Measurements from ENCODE around the gene NOP10.

NOP10 gene

DNA sequence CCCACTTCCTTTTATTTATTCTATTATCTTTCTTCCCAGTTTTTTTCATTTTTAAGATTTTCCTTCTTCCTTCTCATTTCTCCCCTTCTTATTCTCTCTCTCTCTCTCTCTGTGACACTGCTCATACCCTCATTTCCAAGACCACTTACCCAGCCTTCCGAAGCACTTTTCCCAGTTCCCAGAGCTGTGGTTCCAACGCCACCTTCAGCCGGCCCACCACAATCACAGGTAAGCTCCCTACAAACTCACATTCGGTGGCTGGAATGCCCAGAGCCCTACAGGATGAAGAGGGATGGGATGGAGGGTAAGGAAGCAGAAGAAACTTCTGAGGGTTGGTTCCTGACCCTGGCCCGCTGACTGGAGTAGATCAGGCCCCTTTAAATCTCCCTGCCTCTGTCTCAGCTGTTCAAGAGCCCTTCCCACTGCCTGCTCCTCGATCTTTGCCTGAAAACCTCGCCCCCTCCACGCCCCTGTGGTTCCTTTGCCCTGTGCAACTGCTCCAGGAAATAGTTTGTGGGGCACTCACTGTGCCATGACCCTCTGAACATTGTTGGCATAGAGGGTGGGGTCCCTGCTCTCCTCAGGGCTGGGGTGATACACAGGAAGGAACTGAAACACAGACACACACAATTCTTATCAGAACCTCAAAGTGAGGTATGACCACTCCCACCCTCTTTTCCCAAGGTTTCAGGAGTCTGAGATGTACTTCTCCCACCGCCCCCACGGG, 19.3 kb upstream of the NOP10 start:
- Histone ChIP-seq H2AK5ac (ENCODE audit: low read length, severe bottlenecking) (no peak overlapping the region), H2BK120ac (ENCODE audit: low read depth, low read length) (no peak overlapping the region), H3K14ac (ENCODE audit: low read length in 2 of 2) (no peak overlapping the region), H3K23ac (ENCODE audit: low read length in 2 of 2) (no peak overlapping the region), H3K9me3 (ENCODE audit: control insufficient read depth, low read length) (no peaks in the 10 kb centered on the region), H3K9ac (ENCODE audit: low read length) (no peak overlapping the region), H2BK15ac (ENCODE audit: low read depth, poor library complexity, severe bottlenecking) (no peak overlapping the region), H3K79me1 (replicated peaks; ENCODE audit: low read length, poor library complexity, severe bottlenecking) (peaks cover 27% of the 10 kb centered on the region), H4K91ac (ENCODE audit: low read length) (no peak overlapping the region), H3K4ac (ENCODE audit: low read depth in 1 of 2, low read length in 2 of 2) (no peak overlapping the region), H3K36me3 (ENCODE audit: control insufficient read depth in 1 of 2, insufficient read depth in 2 of 2, low read depth in 1 of 2, low read length in 2 of 2) (peaks cover 44 to 63% of the 10 kb centered on the region in 2 experiments), H3K4me2 (ENCODE audit: low read length, poor library complexity, severe bottlenecking) (no peak overlapping the region), H2AFZ (ENCODE audit: low read depth, low read length) (no peak overlapping the region), H3K4me1 (ENCODE audit: control insufficient read depth, insufficient read depth, low read depth, low read length) (peaks cover 10% of the 10 kb centered on the region), H3K18ac (ENCODE audit: low read depth in 1 of 2, low read length in 2 of 2) (no peak overlapping the region), H3K4me3 (ENCODE audit: insufficient read depth in 1 of 2, low read depth in 1 of 2, low read length in 2 of 2) (no peak overlapping the region), H4K8ac (ENCODE audit: low read length) (no peak overlapping the region), H3K27me3 (ENCODE audit: control insufficient read depth in 1 of 2, insufficient read depth in 1 of 2, low read length in 2 of 2) (no peaks in the 10 kb centered on the region), H3K27ac (ENCODE audit: low read length, poor library complexity, severe bottlenecking) (no peak overlapping the region), H2BK5ac (ENCODE audit: low read depth, low read length, poor library complexity, severe bottlenecking) (no peak overlapping the region), H2BK12ac (ENCODE audit: low read length in 2 of 2) (no peak overlapping the region)
- no peak for DNase-seq
- 96% methylated on average over 7 of the region's 10 CpGs for WGBS

DNA sequence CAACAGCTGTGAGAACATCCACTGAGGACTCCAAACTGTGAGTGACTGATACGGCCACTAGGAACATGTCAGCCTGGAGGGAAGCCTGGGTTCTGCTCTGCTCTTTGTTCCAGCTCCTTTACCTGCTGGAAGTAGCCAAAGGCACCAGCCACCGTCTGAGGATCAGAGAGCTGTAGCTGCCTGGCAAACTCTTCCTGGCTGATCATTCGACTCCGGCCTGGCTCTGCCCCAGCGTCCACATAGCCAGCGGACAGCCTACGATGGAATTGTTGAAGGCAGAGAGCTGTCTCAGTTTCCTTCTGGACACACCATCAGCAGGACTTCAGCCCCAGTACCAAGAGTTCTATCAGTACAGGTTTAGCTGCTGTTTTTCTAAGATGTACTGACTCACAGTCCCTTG, 18.3 kb upstream of the NOP10 start:
- no peak overlapping the region for H2AFZ ChIP-seq (ENCODE audit: low read depth, low read length)
- no peak overlapping the region for H4K8ac ChIP-seq (ENCODE audit: low read length)
- H3K4me3 ChIP-seq (ENCODE audit: insufficient read depth in 1 of 2, low read depth in 1 of 2, low read length in 2 of 2), result no peak overlapping the region
- H2AK5ac ChIP-seq (ENCODE audit: low read length, severe bottlenecking), result no peak overlapping the region
- H3K18ac ChIP-seq (ENCODE audit: low read depth in 1 of 2, low read length in 2 of 2), result no peak overlapping the region
- H3K4me1 ChIP-seq (ENCODE audit: control insufficient read depth, insufficient read depth, low read depth, low read length), result peaks cover 10% of the 10 kb centered on the region
- H2BK120ac ChIP-seq (ENCODE audit: low read depth, low read length), result no peak overlapping the region
- no peak overlapping the region for H4K91ac ChIP-seq (ENCODE audit: low read length)
- H3K23ac ChIP-seq (ENCODE audit: low read length in 2 of 2), result no peak overlapping the region
- H3K36me3 ChIP-seq (ENCODE audit: control insufficient read depth in 1 of 2, insufficient read depth in 2 of 2, low read depth in 1 of 2, low read length in 2 of 2), result peaks cover 53 to 72% of the 10 kb centered on the region in 2 experiments
- H3K4ac ChIP-seq (ENCODE audit: low read depth in 1 of 2, low read length in 2 of 2), result no peak overlapping the region
- H3K79me1 ChIP-seq (replicated peaks; ENCODE audit: low read length, poor library complexity, severe bottlenecking), result peaks cover 27% of the 10 kb centered on the region
- H3K14ac ChIP-seq (ENCODE audit: low read length in 2 of 2), result no peak overlapping the region
- no peak overlapping the region for H2BK5ac ChIP-seq (ENCODE audit: low read depth, low read length, poor library complexity, severe bottlenecking)
- H3K4me2 ChIP-seq (ENCODE audit: low read length, poor library complexity, severe bottlenecking), result no peak overlapping the region
- no peak overlapping the region for H2BK12ac ChIP-seq (ENCODE audit: low read length in 2 of 2)
- no peak for DNase-seq
- H2BK15ac ChIP-seq (ENCODE audit: low read depth, poor library complexity, severe bottlenecking), result no peak overlapping the region
- no peak overlapping the region for H3K9ac ChIP-seq (ENCODE audit: low read length)
- 95% methylated on average over 7 of the region's 7 CpGs for WGBS
- no peak overlapping the region for H3K27ac ChIP-seq (ENCODE audit: low read length, poor library complexity, severe bottlenecking)
- H3K9me3 ChIP-seq (ENCODE audit: control insufficient read depth, low read length), result no peaks in the 10 kb centered on the region
- H3K27me3 ChIP-seq (ENCODE audit: control insufficient read depth in 1 of 2, insufficient read depth in 1 of 2, low read length in 2 of 2), result no peaks in the 10 kb centered on the region

DNA sequence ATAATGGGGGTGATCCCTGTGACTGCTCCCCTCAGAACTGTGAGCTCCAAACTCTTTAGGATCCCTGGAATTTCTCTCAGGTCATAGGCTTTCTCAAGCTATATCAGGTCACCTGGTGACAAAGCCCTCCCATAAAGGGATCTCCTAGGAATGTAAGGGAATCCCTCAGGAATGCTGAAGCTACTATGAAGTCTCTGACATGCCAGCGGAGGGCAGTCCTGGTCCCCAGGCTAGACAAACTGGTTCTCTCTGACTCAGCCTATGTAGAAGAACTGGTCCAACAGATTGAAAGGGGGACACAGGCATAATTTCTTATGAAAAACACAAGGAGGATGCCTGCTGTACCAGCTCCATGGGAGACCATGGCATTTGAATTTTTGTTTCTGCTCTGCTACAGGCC, 17.4 kb upstream of the NOP10 start:
- Histone ChIP-seq H3K4me3 (ENCODE audit: insufficient read depth in 1 of 2, low read depth in 1 of 2, low read length in 2 of 2) (no peak overlapping the region), H3K4me2 (ENCODE audit: low read length, poor library complexity, severe bottlenecking) (no peak overlapping the region), H3K23ac (ENCODE audit: low read length in 2 of 2) (no peak overlapping the region), H2BK12ac (ENCODE audit: low read length in 2 of 2) (no peak overlapping the region), H4K91ac (ENCODE audit: low read length) (no peak overlapping the region), H3K14ac (ENCODE audit: low read length in 2 of 2) (no peak overlapping the region), H4K8ac (ENCODE audit: low read length) (no peak overlapping the region), H2AK5ac (ENCODE audit: low read length, severe bottlenecking) (no peak overlapping the region), H2BK15ac (ENCODE audit: low read depth, poor library complexity, severe bottlenecking) (no peak overlapping the region), H3K4ac (ENCODE audit: low read depth in 1 of 2, low read length in 2 of 2) (no peak overlapping the region), H3K36me3 (ENCODE audit: control insufficient read depth in 1 of 2, insufficient read depth in 2 of 2, low read depth in 1 of 2, low read length in 2 of 2) (peaks cover 62 to 79% of the 10 kb centered on the region in 2 experiments), H3K27ac (ENCODE audit: low read length, poor library complexity, severe bottlenecking) (no peak overlapping the region), H3K18ac (ENCODE audit: low read depth in 1 of 2, low read length in 2 of 2) (no peak overlapping the region), H2BK5ac (ENCODE audit: low read depth, low read length, poor library complexity, severe bottlenecking) (no peak overlapping the region), H3K4me1 (ENCODE audit: control insufficient read depth, insufficient read depth, low read depth, low read length) (peaks cover 4% of the 10 kb centered on the region), H3K27me3 (ENCODE audit: control insufficient read depth in 1 of 2, insufficient read depth in 1 of 2, low read length in 2 of 2) (no peaks in the 10 kb centered on the region), H2BK120ac (ENCODE audit: low read depth, low read length) (no peak overlapping the region), H2AFZ (ENCODE audit: low read depth, low read length) (no peak overlapping the region), H3K9ac (ENCODE audit: low read length) (no peak overlapping the region), H3K9me3 (ENCODE audit: control insufficient read depth, low read length) (no peaks in the 10 kb centered on the region), H3K79me1 (replicated peaks; ENCODE audit: low read length, poor library complexity, severe bottlenecking) (peaks cover 20% of the 10 kb centered on the region)
- DNase-seq, result no peak
- 96% methylated on average over 1 of the region's 1 CpG for WGBS

DNA sequence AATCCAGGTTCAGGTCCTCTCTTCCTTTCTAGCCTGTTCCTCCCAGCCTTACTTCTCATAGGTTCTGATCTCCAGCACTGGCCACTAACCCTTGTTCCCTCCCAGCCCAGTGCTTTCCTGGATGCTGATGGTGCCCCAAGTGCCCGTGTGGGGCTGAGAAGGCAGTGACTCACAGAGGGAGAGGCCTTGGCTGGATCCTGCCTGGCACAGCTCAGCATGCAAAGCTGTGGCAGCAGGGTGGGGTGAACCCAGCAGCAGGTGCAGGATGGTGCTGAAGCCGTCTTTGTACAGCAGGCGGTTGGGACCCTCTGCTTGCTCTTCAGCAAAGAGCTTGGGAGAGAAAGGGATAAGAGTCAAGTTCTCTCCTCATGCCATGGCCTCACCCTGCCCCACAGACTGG, 16.5 kb upstream of the NOP10 start:
- no peak overlapping the region for H2AK5ac ChIP-seq (ENCODE audit: low read length, severe bottlenecking)
- DNase-seq, result no peak
- H2BK12ac ChIP-seq (ENCODE audit: low read length in 2 of 2), result no peak overlapping the region
- 97% methylated on average over 2 of the region's 3 CpGs for WGBS
- no peak overlapping the region for H3K18ac ChIP-seq (ENCODE audit: low read depth in 1 of 2, low read length in 2 of 2)
- H3K4me1 ChIP-seq (ENCODE audit: control insufficient read depth, insufficient read depth, low read depth, low read length), result no peaks in the 10 kb centered on the region
- H4K91ac ChIP-seq (ENCODE audit: low read length), result no peak overlapping the region
- no peak overlapping the region for H2BK15ac ChIP-seq (ENCODE audit: low read depth, poor library complexity, severe bottlenecking)
- H3K4me3 ChIP-seq (ENCODE audit: insufficient read depth in 1 of 2, low read depth in 1 of 2, low read length in 2 of 2), result no peak overlapping the region
- peaks cover 66 to 83% of the 10 kb centered on the region in 2 experiments for H3K36me3 ChIP-seq (ENCODE audit: control insufficient read depth in 1 of 2, insufficient read depth in 2 of 2, low read depth in 1 of 2, low read length in 2 of 2)
- no peak overlapping the region for H3K4me2 ChIP-seq (ENCODE audit: low read length, poor library complexity, severe bottlenecking)
- peaks cover 13% of the 10 kb centered on the region for H3K79me1 ChIP-seq (replicated peaks; ENCODE audit: low read length, poor library complexity, severe bottlenecking)
- H2BK5ac ChIP-seq (ENCODE audit: low read depth, low read length, poor library complexity, severe bottlenecking), result no peak overlapping the region
- no peak overlapping the region for H2AFZ ChIP-seq (ENCODE audit: low read depth, low read length)
- H3K23ac ChIP-seq (ENCODE audit: low read length in 2 of 2), result no peak overlapping the region
- no peaks in the 10 kb centered on the region for H3K9me3 ChIP-seq (ENCODE audit: control insufficient read depth, low read length)
- H3K27ac ChIP-seq (ENCODE audit: low read length, poor library complexity, severe bottlenecking), result no peak overlapping the region
- no peak overlapping the region for H2BK120ac ChIP-seq (ENCODE audit: low read depth, low read length)
- H4K8ac ChIP-seq (ENCODE audit: low read length), result no peak overlapping the region
- H3K27me3 ChIP-seq (ENCODE audit: control insufficient read depth in 1 of 2, insufficient read depth in 1 of 2, low read length in 2 of 2), result no peaks in the 10 kb centered on the region
- H3K4ac ChIP-seq (ENCODE audit: low read depth in 1 of 2, low read length in 2 of 2), result no peak overlapping the region
- no peak overlapping the region for H3K9ac ChIP-seq (ENCODE audit: low read length)
- no peak overlapping the region for H3K14ac ChIP-seq (ENCODE audit: low read length in 2 of 2)
